Daoy (cell line): ENCODE data around the gene HMGCS2. TPM values are rescaled to one million over a fixed set of nuclear protein-coding genes. Genes with fewer than 3 reads are reported as not detected.

Experiments used
- DNase-seq: peaks from one replicate; pipeline ENCODE4 v3.0.0-alpha.2; 2015; ENCODE audit warnings: low read depth
- total RNA-seq: library from RNA; depleted of rRNA; stranded (reverse); fragments of >200 nt; shearing (Covaris generic); gene quantifications from 2 replicates; pipeline ENCODE4 v1.2.3, GENCODE V29; 2014; rRNA removed

Gene HMGCS2
- total RNA-seq, 1 experiment from 2014 or later = not detected

DNA sequence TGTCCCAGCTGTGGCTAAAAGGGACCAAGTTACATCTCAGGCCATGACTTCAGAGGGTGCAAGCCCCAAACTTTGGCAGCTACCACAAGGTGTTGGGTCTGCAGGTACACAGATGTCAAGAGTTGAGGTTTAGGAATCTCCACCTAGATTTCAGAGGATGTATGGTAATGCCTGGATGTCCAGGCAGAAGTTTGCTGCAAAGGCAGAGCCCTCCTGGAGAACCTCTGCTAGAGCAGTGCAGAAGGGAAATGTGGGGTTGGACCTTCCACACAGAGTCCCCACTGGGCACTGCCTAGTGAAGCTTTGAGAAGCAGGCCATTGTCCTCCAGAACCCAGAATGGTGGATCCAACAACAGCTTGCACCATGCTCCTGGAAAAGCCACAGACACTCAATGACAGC lies 67.0 kb downstream of the HMGCS2 start:
- DNase-seq = no peak

- no peak for DNase-seq
Observed at GRCh38 chr1:119700326-119700725, 68.4 kb downstream of the HMGCS2 start.

Other genes starting within 250 kb of the HMGCS2 start
- gene ZNF697, start 120.6 kb downstream of the HMGCS2 start, total RNA-seq = 16.6 and 18.1 TPM in 2 replicates
- 140 and 166 TPM in 2 replicates for gene PHGDH, start 57.0 kb downstream of the HMGCS2 start, total RNA-seq
- not detected in 2 replicates for gene REG4, start 42.6 kb upstream of the HMGCS2 start, total RNA-seq
- gene ADAM30, start 127.6 kb upstream of the HMGCS2 start, total RNA-seq = not detected in 2 replicates